ENCODE measurements around the gene PSMA6.

GRCh38 chr14:35289623-35290022, 2.6 kb upstream of the PSMA6 start:
- TF ChIP-seq ZNF292 (CRISPR knock-in tag; IDR thresholded peaks at IDR 0.05; ENCODE audit: borderline replicate concordance, low read depth) (no peak), ZBTB20 (CRISPR knock-in tag; IDR thresholded peaks at IDR 0.05; ENCODE audit: borderline replicate concordance, low read depth) (no peak), EZH2 (conservative IDR thresholded peaks at IDR 0.05; ENCODE audit: low read depth, low read length) (no peak), ONECUT2 (CRISPR knock-in tag; IDR thresholded peaks at IDR 0.05) (no peak), RBFOX2 (IDR thresholded peaks at IDR 0.05; ENCODE audit: low read depth, low read length) (no peak), ZNF800 (CRISPR knock-in tag; IDR thresholded peaks at IDR 0.05) (no peak), U2AF1 (optimal IDR thresholded peaks at IDR 0.05; ENCODE audit: low read depth, low read length) (no peak), MEIS1 (CRISPR knock-in tag; IDR thresholded peaks at IDR 0.05; ENCODE audit: borderline replicate concordance) (no peak)
- TF ChIP-seq, protein P1, sequence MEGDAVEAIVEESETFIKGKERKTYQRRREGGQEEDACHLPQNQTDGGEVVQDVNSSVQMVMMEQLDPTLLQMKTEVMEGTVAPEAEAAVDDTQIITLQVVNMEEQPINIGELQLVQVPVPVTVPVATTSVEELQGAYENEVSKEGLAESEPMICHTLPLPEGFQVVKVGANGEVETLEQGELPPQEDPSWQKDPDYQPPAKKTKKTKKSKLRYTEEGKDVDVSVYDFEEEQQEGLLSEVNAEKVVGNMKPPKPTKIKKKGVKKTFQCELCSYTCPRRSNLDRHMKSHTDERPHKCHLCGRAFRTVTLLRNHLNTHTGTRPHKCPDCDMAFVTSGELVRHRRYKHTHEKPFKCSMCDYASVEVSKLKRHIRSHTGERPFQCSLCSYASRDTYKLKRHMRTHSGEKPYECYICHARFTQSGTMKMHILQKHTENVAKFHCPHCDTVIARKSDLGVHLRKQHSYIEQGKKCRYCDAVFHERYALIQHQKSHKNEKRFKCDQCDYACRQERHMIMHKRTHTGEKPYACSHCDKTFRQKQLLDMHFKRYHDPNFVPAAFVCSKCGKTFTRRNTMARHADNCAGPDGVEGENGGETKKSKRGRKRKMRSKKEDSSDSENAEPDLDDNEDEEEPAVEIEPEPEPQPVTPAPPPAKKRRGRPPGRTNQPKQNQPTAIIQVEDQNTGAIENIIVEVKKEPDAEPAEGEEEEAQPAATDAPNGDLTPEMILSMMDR (CRISPR knock-in tag; IDR thresholded peaks at IDR 0.05) = no peak
